ENCODE data around the gene KLF12. TPM values are rescaled to one million over a fixed set of nuclear protein-coding genes. Genes with fewer than 3 reads are reported as not detected.

KLF12 gene
- total and polyA plus RNA-seq, 2 donors (not counting 1 experiment from before 2014, with no cell fraction given): 11.4 to 18.2 TPM

GRCh38 chr13:74090869-74091605 lies 43.2 kb downstream of the KLF12 start:
- TF ChIP-seq EZH2 (IDR thresholded peaks at IDR 0.05; ENCODE audit: low read length, missing control alignments): no peak
- TF ChIP-seq, protein P1, sequence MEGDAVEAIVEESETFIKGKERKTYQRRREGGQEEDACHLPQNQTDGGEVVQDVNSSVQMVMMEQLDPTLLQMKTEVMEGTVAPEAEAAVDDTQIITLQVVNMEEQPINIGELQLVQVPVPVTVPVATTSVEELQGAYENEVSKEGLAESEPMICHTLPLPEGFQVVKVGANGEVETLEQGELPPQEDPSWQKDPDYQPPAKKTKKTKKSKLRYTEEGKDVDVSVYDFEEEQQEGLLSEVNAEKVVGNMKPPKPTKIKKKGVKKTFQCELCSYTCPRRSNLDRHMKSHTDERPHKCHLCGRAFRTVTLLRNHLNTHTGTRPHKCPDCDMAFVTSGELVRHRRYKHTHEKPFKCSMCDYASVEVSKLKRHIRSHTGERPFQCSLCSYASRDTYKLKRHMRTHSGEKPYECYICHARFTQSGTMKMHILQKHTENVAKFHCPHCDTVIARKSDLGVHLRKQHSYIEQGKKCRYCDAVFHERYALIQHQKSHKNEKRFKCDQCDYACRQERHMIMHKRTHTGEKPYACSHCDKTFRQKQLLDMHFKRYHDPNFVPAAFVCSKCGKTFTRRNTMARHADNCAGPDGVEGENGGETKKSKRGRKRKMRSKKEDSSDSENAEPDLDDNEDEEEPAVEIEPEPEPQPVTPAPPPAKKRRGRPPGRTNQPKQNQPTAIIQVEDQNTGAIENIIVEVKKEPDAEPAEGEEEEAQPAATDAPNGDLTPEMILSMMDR (conservative IDR thresholded peaks at IDR 0.05 in 1 of 2, IDR thresholded peaks at IDR 0.05 in 1 of 2; ENCODE audit: low read depth in 1 of 2, low read length in 2 of 2): no peak
- Histone ChIP-seq H4K20me1 (ENCODE audit: control insufficient read depth, extremely low read depth, insufficient read depth, low read length) (no peaks in the 10 kb centered on the region), H3K4me2 (ENCODE audit: extremely low read depth, insufficient read depth, low read length) (no peak overlapping the region), H3K36me3 (ENCODE audit: control insufficient read depth, insufficient read depth, low read length) (no peaks in the 10 kb centered on the region), H3K79me2 (ENCODE audit: control insufficient read depth, insufficient read depth, low read length) (peaks cover 6% of the 10 kb centered on the region), H3K27me3 (ENCODE audit: control insufficient read depth, insufficient read depth, low read length) (no peaks in the 10 kb centered on the region), H3K9ac (ENCODE audit: insufficient read depth, low read length) (no peak overlapping the region), H3K4me3 (replicated peaks in 1 of 4; ENCODE audit: control extremely low read depth in 1 of 4, insufficient read depth in 1 of 4, low read depth in 3 of 4, low read length in 4 of 4) (no peak overlapping the region), H3K27ac (ENCODE audit: insufficient read depth, low read length) (no peak overlapping the region), H2AFZ (ENCODE audit: low read length) (no peak overlapping the region), H3K4me1 (ENCODE audit: control insufficient read depth, extremely low read depth, insufficient read depth, low read length) (no peaks in the 10 kb centered on the region), H3K9me3 (ENCODE audit: control insufficient read depth, insufficient read depth, low read depth, low read length) (no peaks in the 10 kb centered on the region)
- DNase-seq (ENCODE audit: low read depth in 2 of 2): no peak

DNA sequence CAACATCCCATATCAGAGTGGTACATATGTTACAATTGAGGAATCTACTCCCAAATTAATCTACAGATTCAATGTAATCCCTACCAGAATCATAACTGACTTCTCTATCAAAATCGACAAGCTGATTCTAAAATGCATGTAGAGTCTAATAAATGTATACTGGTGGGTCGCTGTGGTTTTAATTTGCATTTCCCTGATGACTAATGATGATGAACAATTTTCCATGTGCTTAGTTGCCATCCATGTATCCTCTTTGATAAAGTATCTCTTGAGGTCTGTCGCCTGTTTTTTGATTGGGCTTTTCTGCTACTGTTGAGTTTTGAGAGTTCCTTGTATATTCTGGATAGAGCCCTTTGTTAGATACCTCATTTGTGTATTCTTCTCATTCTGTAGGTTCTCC lies 43.8 kb downstream of the KLF12 start:
- Histone ChIP-seq H3K27ac (ENCODE audit: insufficient read depth, low read length) (no peak overlapping the region), H4K20me1 (ENCODE audit: control insufficient read depth, extremely low read depth, insufficient read depth, low read length) (no peaks in the 10 kb centered on the region), H3K9me3 (ENCODE audit: control insufficient read depth, insufficient read depth, low read depth, low read length) (no peaks in the 10 kb centered on the region), H3K9ac (ENCODE audit: insufficient read depth, low read length) (no peak overlapping the region), H3K4me1 (ENCODE audit: control insufficient read depth, extremely low read depth, insufficient read depth, low read length) (no peaks in the 10 kb centered on the region), H2AFZ (ENCODE audit: low read length) (no peak overlapping the region), H3K27me3 (ENCODE audit: control insufficient read depth, insufficient read depth, low read length) (no peaks in the 10 kb centered on the region), H3K4me3 (replicated peaks in 1 of 4; ENCODE audit: control extremely low read depth in 1 of 4, insufficient read depth in 1 of 4, low read depth in 3 of 4, low read length in 4 of 4) (no peak overlapping the region), H3K79me2 (ENCODE audit: control insufficient read depth, insufficient read depth, low read length) (peaks cover 4% of the 10 kb centered on the region), H3K36me3 (ENCODE audit: control insufficient read depth, insufficient read depth, low read length) (no peaks in the 10 kb centered on the region), H3K4me2 (ENCODE audit: extremely low read depth, insufficient read depth, low read length) (no peak overlapping the region)
- TF ChIP-seq, protein P1 (conservative IDR thresholded peaks at IDR 0.05 in 1 of 2, IDR thresholded peaks at IDR 0.05 in 1 of 2; ENCODE audit: low read depth in 1 of 2, low read length in 2 of 2): no peak
- TF ChIP-seq EZH2 (IDR thresholded peaks at IDR 0.05; ENCODE audit: low read length, missing control alignments): no peak
- peak in 1 of 2 donors; percentile 59 for DNase-seq (ENCODE audit: low read depth in 2 of 2)

DNA sequence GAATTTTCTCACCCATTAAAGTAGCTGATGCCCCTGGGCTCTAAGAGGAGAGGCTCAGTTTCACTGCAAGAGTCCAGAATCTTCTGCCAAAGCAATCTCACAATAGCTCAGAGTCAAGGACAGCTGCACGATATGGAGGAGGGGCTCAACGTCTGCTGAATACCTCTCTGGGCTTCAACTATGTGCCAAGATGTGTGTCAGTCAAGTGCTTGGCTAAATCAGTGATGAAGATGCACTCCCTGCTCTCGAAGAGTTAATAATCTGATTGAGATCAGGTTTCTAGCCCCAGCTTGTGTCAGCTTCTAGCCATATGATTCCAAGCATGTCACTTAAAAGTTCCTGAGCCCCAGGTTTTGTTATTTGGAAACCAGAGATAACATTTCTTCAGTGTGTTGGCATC lies 46.8 kb downstream of the KLF12 start:
- no peak overlapping the region for H3K27ac ChIP-seq (ENCODE audit: insufficient read depth, low read length)
- H3K79me2 ChIP-seq (ENCODE audit: control insufficient read depth, insufficient read depth, low read length): peaks cover 9% of the 10 kb centered on the region
- no peaks in the 10 kb centered on the region for H3K27me3 ChIP-seq (ENCODE audit: control insufficient read depth, insufficient read depth, low read length)
- H3K4me3 ChIP-seq (replicated peaks in 1 of 4; ENCODE audit: control extremely low read depth in 1 of 4, insufficient read depth in 1 of 4, low read depth in 3 of 4, low read length in 4 of 4): no peak overlapping the region
- H3K9ac ChIP-seq (ENCODE audit: insufficient read depth, low read length): no peak overlapping the region
- DNase-seq (ENCODE audit: low read depth in 2 of 2): no peak
- no peak overlapping the region for H2AFZ ChIP-seq (ENCODE audit: low read length)
- H3K4me2 ChIP-seq (ENCODE audit: extremely low read depth, insufficient read depth, low read length): no peak overlapping the region
- no peaks in the 10 kb centered on the region for H3K9me3 ChIP-seq (ENCODE audit: control insufficient read depth, insufficient read depth, low read depth, low read length)
- no peaks in the 10 kb centered on the region for H3K4me1 ChIP-seq (ENCODE audit: control insufficient read depth, extremely low read depth, insufficient read depth, low read length)
- TF ChIP-seq, protein P1 (conservative IDR thresholded peaks at IDR 0.05 in 1 of 2, IDR thresholded peaks at IDR 0.05 in 1 of 2; ENCODE audit: low read depth in 1 of 2, low read length in 2 of 2): no peak
- no peak for TF ChIP-seq EZH2 (IDR thresholded peaks at IDR 0.05; ENCODE audit: low read length, missing control alignments)
- H3K36me3 ChIP-seq (ENCODE audit: control insufficient read depth, insufficient read depth, low read length): no peaks in the 10 kb centered on the region
- H4K20me1 ChIP-seq (ENCODE audit: control insufficient read depth, extremely low read depth, insufficient read depth, low read length): no peaks in the 10 kb centered on the region
